G401.6 (cell line): Measurements from ENCODE around the gene KLK10.
"Not testable (repeated sequence)": the region's sequence is repeated elsewhere in the genome, so short reads cannot be mapped to it uniquely, and the experiment has no call there.

ENCODE experiments used
- FAIRE-seq: peaks from 2 replicates; lab custom pipeline; 2012; peaks lifted over from hg19 to GRCh38; lab: Jason Lieb, UNC

KLK10 gene

DNA sequence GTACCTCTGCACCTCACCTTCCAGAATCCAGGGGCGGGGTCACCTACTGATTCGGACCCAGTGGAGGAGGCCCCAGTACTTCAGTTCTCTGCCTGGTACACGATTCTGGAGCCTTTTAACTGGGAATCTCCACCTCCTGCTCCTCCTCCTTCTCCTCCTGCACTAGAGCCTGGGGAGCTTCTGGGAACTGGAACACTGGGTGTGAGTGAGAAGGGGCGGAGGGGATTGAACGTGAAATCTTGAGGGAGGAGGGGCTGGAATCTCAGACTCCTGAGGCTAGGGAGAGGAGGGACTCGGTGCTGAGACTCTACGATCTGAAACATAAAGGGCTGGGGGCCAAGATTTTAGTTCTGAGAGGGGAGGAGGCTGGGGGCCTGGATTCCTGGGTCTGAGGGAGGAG is 18.0 kb downstream of the KLK10 start, which contains the start of gene KLK8:
KLK8 (minus strand) TSS at position 90 of the 400 bp plus-strand sequence. CDS start 437 bp downstream, outside the sequence.
- no peak for FAIRE-seq

DNA sequence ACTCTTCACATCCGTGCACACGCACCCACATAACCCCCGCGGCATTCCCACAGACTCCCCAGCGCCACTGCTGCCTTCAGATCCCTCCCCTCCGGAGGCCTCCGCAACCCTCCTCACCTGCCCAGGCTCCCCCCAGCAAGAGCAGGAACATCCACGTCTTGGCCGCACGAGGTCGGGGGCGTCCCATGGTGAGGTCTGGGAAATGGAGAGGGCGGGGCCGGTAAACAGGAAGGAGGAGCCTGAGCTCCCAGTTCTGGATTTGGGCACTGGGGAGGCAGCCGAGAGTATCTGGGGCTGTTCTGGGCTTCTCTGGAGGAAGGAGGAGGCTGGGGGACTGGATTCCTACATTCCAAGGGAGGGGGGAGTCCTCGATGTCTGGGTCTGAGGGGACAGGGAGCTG is 18.5 kb downstream of the KLK10 start:
- no peak for FAIRE-seq

DNA sequence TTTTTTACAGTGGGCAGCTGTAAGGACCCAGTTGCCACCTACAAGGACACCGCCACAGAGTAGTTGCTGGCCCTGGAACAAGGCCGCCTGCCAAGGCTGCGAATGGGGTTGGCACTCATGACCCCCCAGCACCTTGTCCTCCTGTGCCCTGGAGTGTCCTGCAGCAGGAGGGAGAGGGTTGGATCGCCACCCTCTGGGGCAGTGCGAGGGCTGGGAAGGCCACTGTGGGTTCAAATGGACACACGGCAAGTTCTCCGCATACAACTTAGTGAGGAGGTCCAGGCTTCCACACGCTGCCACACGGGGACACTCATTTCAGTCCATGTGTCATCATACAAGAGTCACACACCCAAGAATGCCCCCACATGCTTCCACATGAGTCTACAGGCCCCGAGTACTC is 19.1 kb downstream of the KLK10 start:
- FAIRE-seq, result no peak

DNA sequence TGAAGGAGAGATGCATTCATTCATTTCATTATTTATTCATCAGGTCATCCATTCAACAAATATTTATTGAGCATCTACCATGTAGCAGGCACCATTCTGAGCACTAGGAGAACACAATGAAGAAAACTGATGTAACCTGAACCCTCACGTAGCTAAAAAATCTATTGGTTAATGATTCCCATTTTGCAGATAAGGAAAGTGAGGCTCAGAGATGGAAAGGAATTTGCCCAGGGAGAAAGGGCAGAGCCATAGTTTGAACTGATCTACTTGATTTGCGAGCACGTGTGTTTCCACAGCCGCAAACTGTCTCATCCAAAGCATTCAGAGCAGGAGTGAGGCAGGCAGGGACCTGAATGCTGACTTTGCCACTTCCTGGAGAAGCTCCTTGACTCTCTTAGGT is 20.8 kb downstream of the KLK10 start:
- no peak for FAIRE-seq

DNA sequence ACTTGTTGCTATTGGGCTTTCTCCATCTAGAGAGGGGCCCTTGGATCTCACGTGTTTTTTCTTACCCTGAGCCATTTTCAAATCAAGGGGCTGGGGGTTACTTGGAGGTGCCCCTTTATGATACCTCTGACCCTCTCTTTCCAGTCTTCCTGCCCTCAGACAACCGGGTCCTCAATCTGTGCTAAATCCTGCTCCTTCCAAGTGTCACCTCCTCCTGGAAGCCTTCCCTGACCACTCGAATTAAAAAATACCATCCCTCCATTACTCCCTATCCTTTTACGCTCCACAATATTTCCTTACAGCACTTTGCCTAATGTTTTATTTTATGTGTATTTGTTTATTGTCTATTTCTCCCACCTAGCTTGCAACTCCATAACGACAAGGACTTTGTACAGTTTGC is 21.4 kb downstream of the KLK10 start:
- no peak for FAIRE-seq

DNA sequence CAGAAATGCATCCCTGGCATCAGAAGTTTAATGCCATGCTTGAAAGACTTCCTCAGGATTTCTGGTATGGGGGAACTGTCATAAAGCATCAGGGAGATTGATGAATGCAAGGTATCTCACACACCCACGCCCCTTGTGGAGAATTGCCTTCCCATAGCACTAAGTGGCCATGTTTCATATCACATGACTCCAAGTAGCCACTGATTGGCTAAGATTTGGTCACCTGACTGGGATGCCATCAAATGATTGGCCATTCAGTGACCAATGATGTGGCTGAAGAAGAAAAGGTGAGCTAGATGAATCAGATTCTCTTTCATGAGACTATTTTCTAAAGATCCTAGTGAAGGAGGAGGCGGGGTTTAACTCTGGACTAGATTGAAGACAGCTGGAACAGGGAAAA is 25.4 kb downstream of the KLK10 start:
- FAIRE-seq, result no peak

DNA sequence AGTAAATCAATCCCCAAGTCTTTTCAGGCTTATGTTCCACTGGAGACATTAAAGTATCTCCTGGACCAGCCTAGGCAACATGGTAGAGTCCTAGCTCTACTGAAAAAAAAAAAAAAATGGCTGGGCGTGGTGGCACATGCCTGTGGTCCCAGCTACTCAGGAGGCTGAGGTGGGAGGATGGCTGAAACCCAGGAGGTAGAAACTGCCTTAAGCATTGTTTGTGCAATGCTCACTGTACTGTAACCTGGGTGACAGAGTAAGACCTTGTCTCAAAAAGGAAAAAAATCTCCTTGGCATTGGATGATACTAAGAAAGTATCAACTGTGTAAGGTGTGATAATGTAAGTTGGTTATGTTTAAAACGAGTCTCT is 26.9 kb downstream of the KLK10 start:
- no peak for FAIRE-seq

DNA sequence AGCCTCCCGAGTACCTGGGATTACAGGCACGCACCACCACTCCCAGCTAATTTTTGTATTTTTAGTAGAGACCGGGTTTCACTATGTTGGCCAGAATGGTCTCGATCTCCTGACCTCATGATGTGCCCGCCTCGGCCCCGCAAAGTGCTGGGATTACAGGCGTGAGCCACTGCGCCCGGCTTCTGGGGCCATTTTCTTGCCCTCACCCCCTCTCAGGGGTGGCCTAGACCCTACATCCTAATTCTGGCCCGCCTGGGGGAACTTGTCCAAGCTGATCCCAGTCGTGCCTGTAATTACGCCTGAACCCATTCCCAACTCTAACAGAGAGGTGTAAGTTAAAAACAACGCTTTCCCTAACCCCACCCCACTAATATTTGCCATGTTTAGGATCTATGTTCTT is 35.1 kb downstream of the KLK10 start:
- not testable (repeated sequence) for FAIRE-seq

DNA sequence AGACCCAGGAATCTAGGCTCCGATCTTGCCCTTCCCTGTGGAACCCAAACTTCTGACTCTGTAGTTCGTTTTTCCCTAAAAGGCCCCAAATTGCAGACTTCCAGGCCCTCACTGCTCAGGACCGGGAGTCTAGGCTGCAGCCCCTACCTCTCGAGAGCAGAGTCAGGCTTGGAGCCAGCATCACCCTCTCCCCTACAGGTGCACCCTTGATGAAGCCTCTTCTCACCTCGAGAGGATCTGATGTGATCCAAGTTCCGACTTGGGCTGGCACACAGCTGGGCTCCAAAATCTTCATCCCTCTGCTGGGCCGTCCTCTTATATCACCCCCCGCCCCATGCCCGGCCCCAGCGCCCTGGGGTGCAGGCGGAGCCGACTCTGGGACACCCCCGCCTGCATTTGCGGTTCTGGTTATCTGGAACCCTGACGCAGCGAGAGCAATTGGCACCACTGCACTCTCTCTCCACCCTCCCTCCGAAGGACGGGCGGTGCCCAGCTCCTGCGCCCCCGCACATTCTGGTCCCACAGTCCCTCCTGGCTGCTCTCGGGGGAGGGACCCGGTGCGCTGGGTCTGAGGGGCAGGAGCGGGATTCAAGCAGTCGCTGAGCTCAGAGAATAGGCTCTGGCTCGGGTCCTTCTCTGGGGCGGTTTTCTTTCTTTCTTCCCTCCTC is 35.8 kb downstream of the KLK10 start, which contains the start of gene KLK7:
KLK7 (minus strand) TSS at position 293 of the 668 bp plus-strand sequence. CDS start 1,518 bp downstream, outside the sequence.
- FAIRE-seq, result no peak

DNA sequence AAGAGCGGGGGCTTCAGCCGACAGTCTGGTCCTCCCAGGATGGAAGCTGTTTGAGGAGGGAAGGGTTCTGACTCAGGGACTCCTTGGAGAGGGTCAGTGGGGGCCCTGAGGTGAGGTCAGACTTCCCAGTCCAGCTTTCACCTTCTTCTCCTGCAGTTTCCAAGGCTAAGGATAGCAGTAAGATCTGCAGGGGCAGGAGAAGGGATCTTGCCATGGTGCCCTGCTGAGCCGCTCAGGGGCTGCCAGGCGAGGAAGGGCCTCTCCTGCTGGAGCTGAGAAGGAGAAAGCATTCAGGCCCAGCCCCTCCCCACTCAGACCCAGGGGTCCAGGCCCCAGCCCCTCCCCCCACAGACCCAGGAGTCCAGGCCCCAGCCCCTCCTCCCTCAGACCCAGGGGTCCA is 37.3 kb downstream of the KLK10 start:
- no peak for FAIRE-seq

DNA sequence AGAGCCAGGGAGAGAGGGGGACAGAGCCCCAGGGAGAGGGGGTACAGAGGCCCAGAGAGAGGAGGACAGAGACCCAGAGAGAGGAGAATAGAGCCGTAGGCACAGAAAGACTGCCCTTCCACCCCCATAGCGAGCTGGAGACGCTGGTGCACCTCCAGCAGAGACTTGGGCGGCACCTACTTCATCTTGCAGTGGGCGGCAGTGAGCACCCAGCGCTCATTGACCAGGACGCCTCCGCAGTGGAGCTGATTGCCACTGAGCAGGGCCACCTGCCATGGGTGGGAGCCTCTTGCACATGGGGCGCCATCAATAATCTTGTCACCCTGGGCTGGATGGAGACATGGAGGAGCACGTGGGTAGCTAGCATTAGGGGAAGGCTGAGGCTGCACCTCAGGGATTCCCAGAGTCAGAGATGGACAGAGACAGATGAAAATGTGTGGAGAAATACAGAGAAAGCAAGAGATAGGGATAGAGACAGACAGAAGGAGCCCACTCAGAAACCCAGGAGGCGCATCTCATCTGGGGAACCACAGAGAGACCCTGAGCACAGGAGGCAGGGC is 37.8 kb downstream of the KLK10 start:
- FAIRE-seq, result no peak

DNA sequence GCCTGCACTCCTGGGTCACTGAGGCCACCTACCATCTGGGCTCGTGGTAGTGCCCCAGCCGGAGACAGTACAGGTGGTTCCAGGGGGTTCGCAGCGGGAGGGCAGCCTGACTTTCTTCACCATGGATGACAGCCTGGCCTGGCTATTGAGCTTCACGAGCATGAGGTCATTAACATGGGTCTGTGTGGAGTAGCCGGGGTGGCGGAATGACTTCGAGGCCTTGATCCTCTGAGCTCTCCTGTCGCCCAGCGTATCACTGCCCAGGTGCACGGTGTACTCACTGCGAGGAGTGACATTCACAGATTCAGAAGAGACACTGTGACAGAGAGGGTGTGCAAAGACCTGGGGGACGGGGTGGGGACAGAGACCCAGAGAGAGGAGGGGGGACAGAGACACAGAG is 39.3 kb downstream of the KLK10 start:
- FAIRE-seq, result no peak

DNA sequence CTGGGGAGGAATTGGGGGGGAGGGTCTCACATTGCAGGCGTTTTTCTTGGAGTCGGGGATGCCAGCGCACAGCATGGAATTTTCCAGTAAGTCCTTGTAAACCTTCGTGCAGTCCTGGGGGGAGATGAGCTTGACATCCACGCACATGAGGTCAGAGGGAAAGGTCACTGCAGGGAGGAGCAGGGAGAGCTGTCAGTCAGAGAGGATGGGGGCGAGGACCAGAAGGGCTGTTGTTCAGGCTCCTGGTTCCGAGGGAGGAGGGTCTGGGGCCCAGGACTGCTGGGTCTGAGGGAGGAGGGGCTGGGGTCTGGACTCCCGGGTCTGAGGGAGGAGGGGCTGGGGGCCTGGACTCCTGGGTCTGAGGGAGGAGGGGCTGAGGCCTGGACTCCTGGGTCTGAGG is 39.8 kb downstream of the KLK10 start:
- no peak for FAIRE-seq

DNA sequence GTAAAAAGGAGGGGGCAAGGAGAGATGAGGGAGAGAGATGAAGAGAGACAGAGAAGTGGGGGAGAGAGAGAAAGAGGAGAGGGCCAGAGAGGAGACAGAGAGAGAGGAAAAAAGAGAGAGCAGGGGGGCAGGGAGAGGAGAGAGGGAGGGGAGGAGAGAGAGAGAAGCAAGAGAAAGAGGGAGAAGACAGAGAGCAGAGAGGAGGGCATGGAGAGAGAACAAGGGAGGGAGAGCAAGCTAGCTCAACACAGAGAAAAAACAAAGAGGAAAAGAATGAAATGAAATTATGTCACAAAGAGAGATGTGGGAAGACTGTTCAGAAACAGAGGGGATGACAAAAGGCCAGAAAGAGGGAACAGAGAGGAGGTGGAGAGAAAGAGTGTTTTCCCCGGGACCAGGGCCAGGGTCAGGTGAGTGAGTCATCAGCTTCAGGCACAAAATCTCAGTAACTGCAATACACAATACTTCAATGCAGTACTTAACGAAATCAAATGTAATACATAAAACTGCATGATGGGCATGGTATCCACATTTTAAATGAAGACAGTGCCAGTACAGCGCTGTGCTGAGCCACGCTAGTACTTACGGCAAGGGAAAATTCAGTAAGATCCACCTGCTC is 40.6 kb downstream of the KLK10 start:
- no peak for FAIRE-seq

DNA sequence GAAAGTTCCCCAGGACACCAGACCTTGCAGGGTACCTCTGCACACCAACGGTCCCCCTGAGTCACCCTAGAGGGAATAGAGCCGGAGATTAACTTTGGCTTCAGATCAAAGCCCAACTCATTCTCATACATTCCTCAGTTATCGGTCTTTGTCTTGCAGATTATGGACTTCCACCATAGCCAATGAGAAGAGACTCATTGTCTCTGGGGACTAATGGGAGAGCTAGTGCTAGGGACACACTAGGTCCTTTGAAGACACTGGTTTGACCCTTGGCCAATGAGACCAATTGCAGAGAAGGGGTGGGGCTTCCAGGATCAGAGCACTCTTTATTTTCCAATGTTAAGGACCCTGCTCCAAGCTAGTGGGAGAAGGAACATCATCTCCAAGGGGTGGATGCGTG is 41.9 kb downstream of the KLK10 start:
- no peak for FAIRE-seq

DNA sequence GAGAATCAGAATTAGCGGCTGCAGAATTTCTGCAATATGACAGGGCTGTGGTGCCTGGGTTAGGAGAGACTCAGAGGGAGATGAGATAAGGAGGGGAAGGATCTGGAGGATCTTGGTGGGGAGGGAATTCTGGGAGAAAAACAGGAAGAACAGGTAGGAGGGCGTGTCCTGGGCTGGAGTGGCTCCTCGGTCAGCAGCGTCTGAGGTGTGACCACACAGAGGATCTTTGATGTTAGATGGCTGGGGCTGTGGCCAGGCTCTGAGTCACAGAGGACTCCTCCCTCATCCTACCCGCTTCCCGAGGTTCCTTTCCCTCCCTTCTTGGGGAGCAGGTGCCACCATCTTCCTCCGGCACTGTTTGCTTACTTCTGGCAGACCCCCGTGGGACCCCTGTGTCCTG is 43.7 kb downstream of the KLK10 start:
- FAIRE-seq, result no peak

DNA sequence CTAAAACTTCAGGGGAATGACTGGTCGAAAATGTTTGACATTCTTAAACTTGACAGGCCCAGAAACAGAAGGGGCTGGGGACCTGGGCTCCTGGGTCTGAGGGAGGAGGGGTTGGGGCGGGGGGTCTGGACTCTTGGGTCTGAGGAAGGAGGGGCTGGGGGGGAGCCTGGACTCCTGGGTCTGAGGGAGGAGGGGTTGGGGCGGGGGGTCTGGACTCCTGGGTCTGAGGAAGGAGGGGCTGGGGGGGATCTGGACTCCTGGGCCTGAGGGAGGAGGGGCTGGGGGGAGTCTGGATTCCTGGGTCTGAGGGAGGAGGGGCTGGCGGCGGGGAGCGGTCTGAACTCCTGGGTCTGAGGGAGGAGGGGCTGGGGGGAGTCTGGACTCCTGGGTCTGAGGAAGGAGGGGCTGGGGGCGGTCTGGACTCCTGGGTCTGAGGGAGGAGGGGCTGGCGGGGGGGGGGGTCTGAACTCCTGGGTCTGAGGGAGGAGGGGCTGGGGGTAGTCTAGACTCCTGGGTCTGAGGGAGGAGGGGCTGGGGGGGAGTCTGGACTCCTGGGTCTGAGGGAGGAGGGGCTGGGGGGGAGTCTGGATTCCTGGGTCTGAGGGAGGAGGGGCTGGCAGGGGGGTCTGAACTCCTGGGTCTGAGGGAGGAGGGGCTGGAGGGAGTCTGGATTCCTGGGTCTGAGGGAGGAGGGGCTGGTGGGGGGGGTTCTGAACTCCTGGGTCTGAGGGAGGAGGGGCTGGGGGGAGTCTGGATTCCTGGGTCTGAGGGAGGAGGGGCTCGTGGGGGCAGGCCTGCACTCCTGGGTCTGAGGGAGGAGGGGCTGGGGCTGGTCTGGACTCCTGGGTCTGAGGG is 44.6 kb downstream of the KLK10 start:
- no peak for FAIRE-seq

DNA sequence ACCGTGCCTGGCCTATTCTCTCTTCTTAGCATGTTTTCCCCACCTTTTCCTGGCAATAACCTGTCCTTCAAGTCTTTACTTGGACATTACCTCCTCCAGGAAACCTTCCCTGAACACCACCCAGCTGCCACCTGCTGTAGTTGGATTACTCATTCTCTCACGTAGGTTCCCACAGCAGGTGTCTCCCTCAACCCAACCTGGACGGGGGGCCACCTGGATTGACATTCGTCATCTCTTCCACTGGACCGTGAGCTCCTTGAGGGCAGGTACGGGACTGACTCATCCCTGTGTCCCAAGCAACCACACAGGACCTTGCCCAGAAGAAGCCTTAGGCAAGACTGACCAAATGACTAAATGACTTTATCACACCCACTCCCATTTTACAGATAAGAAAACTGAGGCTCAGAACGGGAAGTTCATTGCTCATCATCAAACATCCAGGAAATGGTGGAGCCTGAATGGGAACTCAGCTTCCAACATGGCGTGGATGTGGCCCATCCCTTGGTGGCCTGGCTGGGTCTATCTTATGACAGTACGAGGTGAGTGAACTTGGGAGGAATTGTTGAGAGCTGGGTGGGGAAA is 46.6 kb downstream of the KLK10 start:
- no peak for FAIRE-seq

DNA sequence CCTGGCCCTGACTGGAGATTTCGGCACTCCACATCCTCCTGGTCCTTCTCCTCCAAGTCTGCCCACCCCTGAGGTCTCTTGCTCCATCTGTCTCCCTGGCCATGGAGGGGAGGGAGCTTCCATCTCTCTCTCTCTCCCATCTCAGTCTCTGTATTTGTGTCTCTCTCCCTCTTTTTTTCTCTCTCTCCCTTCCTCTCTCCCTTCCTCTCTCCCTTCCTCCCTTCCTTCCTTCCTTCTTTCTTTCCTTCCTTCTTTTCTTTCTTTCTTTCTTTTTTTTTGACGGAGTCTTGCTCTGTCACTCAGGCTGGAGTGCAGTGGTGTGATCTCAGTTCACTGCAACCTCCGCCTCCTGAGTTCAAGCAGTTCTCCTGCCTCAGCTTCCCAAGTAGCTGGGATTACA is 49.7 kb downstream of the KLK10 start:
- FAIRE-seq, result not testable (repeated sequence)

DNA sequence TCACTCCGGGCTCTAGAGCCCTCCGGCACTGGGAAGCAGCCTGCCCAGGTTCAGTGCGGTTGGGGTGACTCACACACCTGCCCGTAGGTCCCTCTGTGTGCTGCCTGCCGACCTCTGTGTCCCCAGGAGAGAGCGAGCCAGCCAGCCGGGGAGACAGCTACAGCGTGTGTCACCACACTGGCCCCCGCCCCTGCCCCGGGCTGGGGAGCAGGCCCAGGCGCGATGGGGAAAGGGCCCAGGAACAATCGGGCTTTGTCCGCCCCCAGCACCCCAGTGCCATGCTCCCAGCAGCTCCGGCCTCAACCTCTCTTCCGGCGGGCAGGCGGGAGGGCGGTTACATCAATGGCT is 50.1 kb downstream of the KLK10 start, which contains the start of gene KLK6:
KLK6 (minus strand) TSS at position 179 of the 348 bp plus-strand sequence. CDS start 1,487 bp downstream, outside the sequence.
- no peak for FAIRE-seq

DNA sequence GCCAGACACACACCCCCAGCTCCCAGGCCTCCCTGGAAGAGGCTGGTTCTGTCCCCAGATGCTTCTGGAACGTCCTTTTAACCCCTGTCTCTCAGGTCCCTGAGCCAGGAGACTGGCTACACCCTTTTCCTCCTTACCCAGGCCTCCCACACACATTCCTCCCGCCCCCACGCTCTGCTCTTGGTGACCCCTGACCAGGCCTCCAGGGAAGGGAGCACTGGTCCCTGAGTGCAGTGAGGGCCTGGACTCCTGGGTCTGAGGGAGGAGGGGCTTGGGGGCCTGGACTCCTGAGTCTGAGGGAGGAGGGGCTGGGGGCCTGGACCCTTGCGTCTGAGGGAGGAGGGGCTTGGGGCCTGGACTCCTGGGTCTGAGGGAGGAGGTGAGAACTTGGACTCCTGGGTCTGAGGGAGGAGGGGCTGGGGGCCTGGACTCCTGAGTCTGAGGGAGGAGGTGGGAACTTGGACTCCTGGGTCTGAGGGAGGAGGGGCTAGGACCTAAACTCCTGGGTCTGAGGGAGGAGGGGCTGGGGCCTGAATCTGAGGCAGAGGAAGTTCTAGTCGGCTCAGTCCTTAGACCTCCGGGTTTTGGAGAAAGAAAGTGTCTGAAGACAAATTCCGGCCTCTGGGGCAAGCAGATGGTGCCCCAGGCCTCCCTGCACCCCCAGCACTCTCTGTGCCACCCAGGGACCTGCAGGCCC is 50.6 kb downstream of the KLK10 start:
- FAIRE-seq, result no peak
